Gastrocnemius medialis (tissue), 4 donors: Measurements from ENCODE around the gene PBX3.

Experiments used
- CTCF ChIP-seq, 5 experiments: fragments of 450-650 bp in 3 of 5; fragments of 200-600 bp in 2 of 5; sonication (generic) in 2 of 5; IDR thresholded peaks in 4 of 5; conservative IDR thresholded peaks in 1 of 5; 1 replicate in 4 of 5; 2 replicates in 1 of 5; pipeline ENCODE4 v1.5.1; 2016 to 2019; ENCODE audit warnings: antibody characterized with exemption in 5 of 5, mild to moderate bottlenecking in 3 of 5, moderate library complexity in 3 of 5
- POLR2A ChIP-seq, 2 donors: fragments of 450-650 bp; IDR thresholded peaks; one replicate each; pipeline ENCODE4 v1.6.1; 2017; ENCODE audit warnings: antibody characterized with exemption in 2 of 2, mild to moderate bottlenecking in 2 of 2, moderate library complexity in 2 of 2

- TF ChIP-seq CTCF (IDR thresholded peaks at IDR 0.05 in 4 of 5, conservative IDR thresholded peaks at IDR 0.05 in 1 of 5), result no peak
- no peak for TF ChIP-seq POLR2A (IDR thresholded peaks at IDR 0.05)
Observed at GRCh38 chr9:125815568-125815967, 68.4 kb downstream of the PBX3 start.
